SK-N-SH treated with all-trans-retinoic acid at 6 μM for 48 hours (cell line): ENCODE data around the gene CCN5.

ENCODE experiments used
- ATAC-seq: fragments of 200-7000 bp; cut with Tn5 transposase; 3 replicates; pipeline ENCODE4 v1.9.1; 2020; ENCODE audit warnings: mild to moderate bottlenecking, moderate library complexity
- ARNTL ChIP-seq: fragments of 450-650 bp; formaldehyde crosslinking; IDR thresholded peaks from 2 replicates; pipeline ENCODE4 v1.5.0; 2020; ENCODE audit warnings: low read depth, mild to moderate bottlenecking, moderate library complexity, borderline replicate concordance
- BACH2 ChIP-seq: fragments of 250-450 bp; sonication (Bioruptor Pico); IDR thresholded peaks from 2 replicates; pipeline ENCODE4 v1.9.0; 2021; ENCODE audit warnings: mild to moderate bottlenecking, borderline replicate concordance
- CSDC2 ChIP-seq: fragments of 250-450 bp; sonication (Bioruptor Pico); IDR thresholded peaks from 2 replicates; pipeline ENCODE4 v1.5.0; 2020; ENCODE audit warnings: mild to moderate bottlenecking, moderate library complexity
- ESRRG ChIP-seq: fragments of 250-450 bp; sonication (Bioruptor Pico); IDR thresholded peaks from 2 replicates; pipeline ENCODE4 v1.6.1; 2021; ENCODE audit warnings: mild to moderate bottlenecking
- GLIS3 ChIP-seq: fragments of 250-450 bp; sonication (Bioruptor Pico); IDR thresholded peaks from 2 replicates; pipeline ENCODE4 v1.5.0; 2020; ENCODE audit warnings: mild to moderate bottlenecking, moderate library complexity
- PPARA ChIP-seq: fragments of 250-450 bp; sonication (Bioruptor Pico); IDR thresholded peaks from 2 replicates; pipeline ENCODE4 v1.5.0; 2020; ENCODE audit warnings: mild to moderate bottlenecking, borderline replicate concordance
- RARB ChIP-seq: fragments of 250-450 bp; sonication (Bioruptor Pico); IDR thresholded peaks from 2 replicates; pipeline ENCODE4 v1.8.0; 2021; ENCODE audit warnings: mild to moderate bottlenecking, moderate library complexity
- SNAI2 ChIP-seq: fragments of 250-450 bp; sonication (Bioruptor Pico); IDR thresholded peaks from 2 replicates; pipeline ENCODE4 v1.5.0; 2020; ENCODE audit warnings: mild to moderate bottlenecking, moderate library complexity
- TCF4 ChIP-seq: fragments of 250-450 bp; sonication (Bioruptor Pico); IDR thresholded peaks from 2 replicates; pipeline ENCODE4 v1.8.0; 2021; ENCODE audit warnings: mild to moderate bottlenecking, moderate library complexity, borderline replicate concordance
- TOX ChIP-seq: fragments of 250-450 bp; sonication (Bioruptor Pico); IDR thresholded peaks from 2 replicates; pipeline ENCODE4 v1.8.0; 2021; ENCODE audit warnings: mild to moderate bottlenecking, moderate library complexity, borderline replicate concordance
- ZNF565 ChIP-seq: fragments of 450-650 bp; formaldehyde crosslinking; conservative IDR thresholded peaks from 2 replicates; pipeline ENCODE4 v1.5.0; 2020; ENCODE audit warnings: low read depth, mild to moderate bottlenecking, moderate library complexity
- ZNF8 ChIP-seq: fragments of 450-650 bp; formaldehyde crosslinking; IDR thresholded peaks from 2 replicates; pipeline ENCODE4 v1.5.0; 2020; ENCODE audit warnings: mild to moderate bottlenecking, moderate library complexity
- TF ChIP-seq, protein P1 (sequence below): fragments of 250-450 bp; sonication (Bioruptor Pico); IDR thresholded peaks from 2 replicates; pipeline ENCODE4 v1.8.0; 2020; ENCODE audit warnings: mild to moderate bottlenecking, moderate library complexity, borderline replicate concordance
- TF ChIP-seq, protein P2 (sequence below): fragments of 250-450 bp; sonication (Bioruptor Pico); IDR thresholded peaks from 2 replicates; pipeline ENCODE4 v1.5.1; 2020; ENCODE audit warnings: low read depth, mild to moderate bottlenecking, moderate library complexity
- TF ChIP-seq, protein P3 (sequence below): fragments of 250-450 bp; sonication (Bioruptor Pico); IDR thresholded peaks from 2 replicates; pipeline ENCODE4 v1.5.1; 2021; ENCODE audit warnings: mild to moderate bottlenecking, moderate library complexity
- TF ChIP-seq, protein P4 (sequence below): fragments of 250-450 bp; sonication (Bioruptor Pico); IDR thresholded peaks from 2 replicates; pipeline ENCODE4 v1.5.0; 2020; ENCODE audit warnings: mild to moderate bottlenecking, moderate library complexity

CCN5 gene

DNA sequence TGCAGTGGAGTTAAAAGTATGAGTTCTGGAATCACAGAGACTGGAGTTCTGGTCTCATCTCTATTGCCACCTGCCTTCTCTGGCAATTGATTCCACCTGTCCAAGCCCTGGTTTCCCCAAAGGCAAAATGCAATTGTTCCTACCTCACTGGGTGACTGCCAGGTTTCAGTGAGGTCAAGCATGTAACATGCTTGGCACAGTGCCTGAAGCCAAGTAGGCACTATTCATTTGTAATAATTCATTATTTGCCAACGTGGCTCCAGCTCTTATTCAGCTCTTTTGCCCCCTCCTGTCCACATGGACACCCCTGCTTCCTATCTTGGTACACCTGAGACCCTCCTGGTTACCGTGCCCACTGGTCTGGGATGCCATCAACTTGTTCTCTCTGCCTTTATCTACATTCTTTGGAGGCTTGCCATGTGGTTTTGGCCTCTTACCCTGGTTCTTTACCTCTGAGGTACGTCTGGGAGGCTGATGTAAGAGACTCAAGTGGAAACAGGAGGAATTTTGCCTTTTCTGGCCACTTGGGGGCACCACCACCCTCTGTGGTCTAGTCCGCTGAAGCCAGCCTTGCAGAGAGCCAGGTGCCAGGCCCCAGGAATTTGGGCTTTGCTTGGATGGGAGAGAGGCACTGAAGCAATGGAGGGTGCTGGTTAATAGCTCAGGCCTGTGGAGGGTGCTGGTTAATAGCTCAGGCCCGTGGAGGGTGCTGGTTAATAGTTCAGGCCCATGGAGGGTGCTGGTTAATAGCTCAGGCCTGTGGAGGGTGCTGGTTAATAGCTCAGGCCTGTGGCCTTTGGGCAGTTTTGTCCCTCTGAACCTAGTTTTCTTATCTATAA is 32.2 kb downstream of the CCN5 start:
- no peak for TF ChIP-seq PPARA
- TF ChIP-seq, protein P1, sequence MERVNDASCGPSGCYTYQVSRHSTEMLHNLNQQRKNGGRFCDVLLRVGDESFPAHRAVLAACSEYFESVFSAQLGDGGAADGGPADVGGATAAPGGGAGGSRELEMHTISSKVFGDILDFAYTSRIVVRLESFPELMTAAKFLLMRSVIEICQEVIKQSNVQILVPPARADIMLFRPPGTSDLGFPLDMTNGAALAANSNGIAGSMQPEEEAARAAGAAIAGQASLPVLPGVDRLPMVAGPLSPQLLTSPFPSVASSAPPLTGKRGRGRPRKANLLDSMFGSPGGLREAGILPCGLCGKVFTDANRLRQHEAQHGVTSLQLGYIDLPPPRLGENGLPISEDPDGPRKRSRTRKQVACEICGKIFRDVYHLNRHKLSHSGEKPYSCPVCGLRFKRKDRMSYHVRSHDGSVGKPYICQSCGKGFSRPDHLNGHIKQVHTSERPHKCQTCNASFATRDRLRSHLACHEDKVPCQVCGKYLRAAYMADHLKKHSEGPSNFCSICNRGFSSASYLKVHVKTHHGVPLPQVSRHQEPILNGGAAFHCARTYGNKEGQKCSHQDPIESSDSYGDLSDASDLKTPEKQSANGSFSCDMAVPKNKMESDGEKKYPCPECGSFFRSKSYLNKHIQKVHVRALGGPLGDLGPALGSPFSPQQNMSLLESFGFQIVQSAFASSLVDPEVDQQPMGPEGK (CRISPR knock-in tag), result no peak
- TF ChIP-seq, all 23 proteins: peak for 0
- peak; percentile 92 for ATAC-seq

DNA sequence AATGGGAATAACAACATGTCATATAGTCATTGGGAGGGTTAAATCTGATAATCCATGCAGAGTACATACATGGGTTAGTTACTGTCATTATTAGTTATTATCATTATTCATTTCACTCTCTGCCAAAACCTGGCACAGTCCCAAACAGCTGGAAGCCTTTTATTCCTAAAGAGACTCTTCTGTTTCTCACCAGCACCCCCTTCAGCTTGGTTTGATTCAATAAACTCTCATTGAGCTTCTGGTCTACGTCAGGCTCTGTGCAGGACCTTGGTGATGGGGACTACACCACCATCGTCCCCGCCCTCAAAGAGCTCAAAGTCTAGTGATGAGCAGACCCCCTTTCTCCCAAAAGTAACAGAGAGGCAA is 32.8 kb downstream of the CCN5 start:
- TF ChIP-seq TCF4 (CRISPR knock-in tag), result peak; percentile 26; the same call in 1 of the 2 replicates
- TF ChIP-seq, protein P2, sequence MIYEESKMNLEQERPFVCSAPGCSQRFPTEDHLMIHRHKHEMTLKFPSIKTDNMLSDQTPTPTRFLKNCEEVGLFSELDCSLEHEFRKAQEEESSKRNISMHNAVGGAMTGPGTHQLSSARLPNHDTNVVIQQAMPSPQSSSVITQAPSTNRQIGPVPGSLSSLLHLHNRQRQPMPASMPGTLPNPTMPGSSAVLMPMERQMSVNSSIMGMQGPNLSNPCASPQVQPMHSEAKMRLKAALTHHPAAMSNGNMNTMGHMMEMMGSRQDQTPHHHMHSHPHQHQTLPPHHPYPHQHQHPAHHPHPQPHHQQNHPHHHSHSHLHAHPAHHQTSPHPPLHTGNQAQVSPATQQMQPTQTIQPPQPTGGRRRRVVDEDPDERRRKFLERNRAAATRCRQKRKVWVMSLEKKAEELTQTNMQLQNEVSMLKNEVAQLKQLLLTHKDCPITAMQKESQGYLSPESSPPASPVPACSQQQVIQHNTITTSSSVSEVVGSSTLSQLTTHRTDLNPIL (CRISPR knock-in tag), result no peak
- TF ChIP-seq, all 23 proteins: peak for 1
- no peak; the same call in 2 of the 3 replicates for ATAC-seq

DNA sequence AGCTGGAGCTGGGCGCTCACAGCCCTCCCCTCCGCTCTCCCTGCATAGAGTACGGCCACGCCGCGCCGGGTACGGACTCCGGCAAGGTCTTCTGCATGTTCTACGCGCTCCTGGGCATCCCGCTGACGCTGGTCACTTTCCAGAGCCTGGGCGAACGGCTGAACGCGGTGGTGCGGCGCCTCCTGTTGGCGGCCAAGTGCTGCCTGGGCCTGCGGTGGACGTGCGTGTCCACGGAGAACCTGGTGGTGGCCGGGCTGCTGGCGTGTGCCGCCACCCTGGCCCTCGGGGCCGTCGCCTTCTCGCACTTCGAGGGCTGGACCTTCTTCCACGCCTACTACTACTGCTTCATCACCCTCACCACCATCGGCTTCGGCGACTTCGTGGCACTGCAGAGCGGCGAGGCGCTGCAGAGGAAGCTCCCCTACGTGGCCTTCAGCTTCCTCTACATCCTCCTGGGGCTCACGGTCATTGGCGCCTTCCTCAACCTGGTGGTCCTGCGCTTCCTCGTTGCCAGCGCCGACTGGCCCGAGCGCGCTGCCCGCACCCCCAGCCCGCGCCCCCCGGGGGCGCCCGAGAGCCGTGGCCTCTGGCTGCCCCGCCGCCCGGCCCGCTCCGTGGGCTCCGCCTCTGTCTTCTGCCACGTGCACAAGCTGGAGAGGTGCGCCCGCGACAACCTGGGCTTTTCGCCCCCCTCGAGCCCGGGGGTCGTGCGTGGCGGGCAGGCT is 35.1 kb downstream of the CCN5 start:
- TF ChIP-seq PPARA, result no peak
- TF ChIP-seq, protein P3, sequence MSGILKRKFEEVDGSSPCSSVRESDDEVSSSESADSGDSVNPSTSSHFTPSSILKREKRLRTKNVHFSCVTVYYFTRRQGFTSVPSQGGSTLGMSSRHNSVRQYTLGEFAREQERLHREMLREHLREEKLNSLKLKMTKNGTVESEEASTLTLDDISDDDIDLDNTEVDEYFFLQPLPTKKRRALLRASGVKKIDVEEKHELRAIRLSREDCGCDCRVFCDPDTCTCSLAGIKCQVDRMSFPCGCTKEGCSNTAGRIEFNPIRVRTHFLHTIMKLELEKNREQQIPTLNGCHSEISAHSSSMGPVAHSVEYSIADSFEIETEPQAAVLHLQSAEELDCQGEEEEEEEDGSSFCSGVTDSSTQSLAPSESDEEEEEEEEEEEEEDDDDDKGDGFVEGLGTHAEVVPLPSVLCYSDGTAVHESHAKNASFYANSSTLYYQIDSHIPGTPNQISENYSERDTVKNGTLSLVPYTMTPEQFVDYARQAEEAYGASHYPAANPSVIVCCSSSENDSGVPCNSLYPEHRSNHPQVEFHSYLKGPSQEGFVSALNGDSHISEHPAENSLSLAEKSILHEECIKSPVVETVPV (CRISPR knock-in tag), result no peak
- no peak for TF ChIP-seq ZNF8 (CRISPR knock-in tag)
- no peak for TF ChIP-seq BACH2
- no peak for TF ChIP-seq CSDC2 (CRISPR knock-in tag)
- TF ChIP-seq, protein P4, sequence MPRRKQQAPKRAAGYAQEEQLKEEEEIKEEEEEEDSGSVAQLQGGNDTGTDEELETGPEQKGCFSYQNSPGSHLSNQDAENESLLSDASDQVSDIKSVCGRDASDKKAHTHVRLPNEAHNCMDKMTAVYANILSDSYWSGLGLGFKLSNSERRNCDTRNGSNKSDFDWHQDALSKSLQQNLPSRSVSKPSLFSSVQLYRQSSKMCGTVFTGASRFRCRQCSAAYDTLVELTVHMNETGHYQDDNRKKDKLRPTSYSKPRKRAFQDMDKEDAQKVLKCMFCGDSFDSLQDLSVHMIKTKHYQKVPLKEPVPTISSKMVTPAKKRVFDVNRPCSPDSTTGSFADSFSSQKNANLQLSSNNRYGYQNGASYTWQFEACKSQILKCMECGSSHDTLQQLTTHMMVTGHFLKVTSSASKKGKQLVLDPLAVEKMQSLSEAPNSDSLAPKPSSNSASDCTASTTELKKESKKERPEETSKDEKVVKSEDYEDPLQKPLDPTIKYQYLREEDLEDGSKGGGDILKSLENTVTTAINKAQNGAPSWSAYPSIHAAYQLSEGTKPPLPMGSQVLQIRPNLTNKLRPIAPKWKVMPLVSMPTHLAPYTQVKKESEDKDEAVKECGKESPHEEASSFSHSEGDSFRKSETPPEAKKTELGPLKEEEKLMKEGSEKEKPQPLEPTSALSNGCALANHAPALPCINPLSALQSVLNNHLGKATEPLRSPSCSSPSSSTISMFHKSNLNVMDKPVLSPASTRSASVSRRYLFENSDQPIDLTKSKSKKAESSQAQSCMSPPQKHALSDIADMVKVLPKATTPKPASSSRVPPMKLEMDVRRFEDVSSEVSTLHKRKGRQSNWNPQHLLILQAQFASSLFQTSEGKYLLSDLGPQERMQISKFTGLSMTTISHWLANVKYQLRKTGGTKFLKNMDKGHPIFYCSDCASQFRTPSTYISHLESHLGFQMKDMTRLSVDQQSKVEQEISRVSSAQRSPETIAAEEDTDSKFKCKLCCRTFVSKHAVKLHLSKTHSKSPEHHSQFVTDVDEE (CRISPR knock-in tag), result no peak
- no peak for TF ChIP-seq GLIS3
- no peak for TF ChIP-seq ARNTL (CRISPR knock-in tag)
- no peak for TF ChIP-seq ZNF565 (CRISPR knock-in tag)
- no peak for ATAC-seq

DNA sequence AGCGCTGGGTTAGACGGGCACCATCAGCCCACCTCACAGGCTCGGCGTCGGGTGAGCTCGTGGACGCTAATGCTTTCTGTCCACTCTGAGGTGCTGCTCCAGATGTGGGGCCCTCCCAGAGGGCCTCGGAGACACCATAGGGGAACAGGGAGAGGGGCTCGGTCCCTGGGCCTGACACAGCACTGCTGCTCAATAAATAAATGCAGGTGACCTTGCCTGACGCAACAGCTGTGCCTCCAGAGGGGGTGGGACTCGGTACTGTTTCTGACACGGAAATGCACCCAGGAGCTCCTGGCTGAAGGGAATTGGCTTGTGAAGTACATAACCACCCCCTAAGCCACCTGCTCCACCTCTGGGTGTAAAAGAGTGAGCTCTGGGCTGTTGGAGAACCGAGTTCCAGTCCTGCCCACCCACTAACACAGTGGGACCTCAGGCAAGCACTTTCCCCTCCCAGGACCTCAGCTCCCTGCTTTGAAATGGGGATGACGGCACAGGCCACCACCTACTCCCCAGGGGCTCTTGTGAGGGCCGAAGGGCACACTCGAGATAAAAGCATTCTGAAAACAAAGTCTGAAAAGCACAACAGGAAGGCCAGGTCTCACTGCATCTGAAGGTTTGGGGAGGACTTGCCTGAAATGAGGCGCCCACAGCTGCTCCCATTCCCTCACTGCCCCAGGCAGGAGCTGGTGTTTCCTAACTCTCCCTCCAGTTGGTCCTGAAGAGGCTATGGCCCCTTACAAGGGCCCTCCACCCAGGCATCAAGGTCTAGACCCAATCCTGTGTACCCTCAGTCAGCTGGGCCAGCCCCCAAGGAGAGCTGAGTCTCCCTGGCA is 37.1 kb downstream of the CCN5 start:
- no peak for ATAC-seq
- no peak for TF ChIP-seq SNAI2 (CRISPR knock-in tag)
- TF ChIP-seq, protein P2 (CRISPR knock-in tag), result no peak

DNA sequence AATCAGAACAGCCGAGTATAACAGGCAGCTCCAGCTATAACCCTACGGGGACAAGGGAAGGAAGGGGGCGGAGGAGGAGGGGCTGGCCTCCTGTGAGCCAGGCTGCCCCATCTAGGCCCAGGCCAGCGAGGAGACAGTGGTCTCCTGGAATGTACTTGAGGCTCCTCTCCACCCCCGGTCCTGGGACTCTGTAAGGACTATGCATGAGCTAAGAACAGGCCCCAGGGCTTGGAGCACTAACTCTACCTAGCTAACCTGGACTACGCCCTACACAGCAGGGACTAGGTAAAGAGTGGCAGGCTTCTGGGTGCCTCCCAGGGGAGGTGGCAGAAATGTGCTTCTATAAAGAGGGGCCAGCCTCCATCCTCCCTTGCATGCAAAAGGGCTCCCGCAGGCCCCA is 39.4 kb downstream of the CCN5 start:
- TF ChIP-seq ESRRG (no peak), CSDC2 (CRISPR knock-in tag) (no peak), SNAI2 (CRISPR knock-in tag) (no peak), ZNF8 (CRISPR knock-in tag) (no peak), TOX (CRISPR knock-in tag) (no peak), ARNTL (CRISPR knock-in tag) (no peak), RARB (CRISPR knock-in tag) (no peak)
- no peak for ATAC-seq
